Prostate gland (tissue), 2 donors: Measurements from ENCODE around the gene ZNF891. TPM values are rescaled to one million over a fixed set of nuclear protein-coding genes. Genes with fewer than 3 reads are reported as not detected.

Experiments
- DNase-seq: peaks from one replicate; pipeline ENCODE4 v3.0.0-alpha.2; 2019; ENCODE audit warnings: low spot score
- H3K27ac ChIP-seq, 2 donors: fragments of 200-600 bp; sonication (generic); 2 replicates each; pipeline ENCODE4 v1.5.1; 2017 to 2019
- H3K27me3 ChIP-seq: fragments of 200-600 bp; sonication (generic); replicated peaks from 2 replicates; pipeline ENCODE4 v1.5.1; 2019; ENCODE audit not compliant: insufficient read depth
- H3K36me3 ChIP-seq, 2 donors: fragments of 200-600 bp; sonication (generic); 1 replicate in 1 of 2; 2 replicates in 1 of 2; pipeline versions ENCODE4 v1.5.1 to v1.8.1; 2017 to 2019
- H3K4me1 ChIP-seq: fragments of 200-600 bp; sonication (generic); replicated peaks from 2 replicates; pipeline ENCODE4 v1.5.1; 2019
- H3K4me3 ChIP-seq, 2 donors: fragments of 200-600 bp; sonication (generic); 2 replicates each; pipeline ENCODE4 v1.5.1; 2017 to 2019
- H3K9me3 ChIP-seq: fragments of 200-600 bp; sonication (generic); 2 replicates; pipeline ENCODE4 v1.5.1; 2017
- CTCF ChIP-seq, 4 experiments: fragments of 200-600 bp in 2 of 4; fragments of 450-650 bp in 2 of 4; sonication (generic) in 2 of 4; IDR thresholded peaks; 1 replicate in 3 of 4; 2 replicates in 1 of 4; pipeline ENCODE4 v1.5.1; 2016 to 2019; ENCODE audit warnings: antibody characterized with exemption in 4 of 4, mild to moderate bottlenecking in 2 of 4, moderate library complexity in 2 of 4
- POLR2A ChIP-seq: fragments of 450-650 bp; IDR thresholded peaks from one replicate; pipeline ENCODE4 v1.6.1; 2016; ENCODE audit warnings: antibody characterized with exemption, mild to moderate bottlenecking
- POLR2AphosphoS5 ChIP-seq: sonication (generic); formaldehyde crosslinking; IDR thresholded peaks from one replicate; pipeline ENCODE4 v1.6.1; 2017; ENCODE audit warnings: antibody characterized with exemption
- WGBS: methylation state at CpG from one replicate; pipeline ENCODE4 v1.1.5; 2018; 5-methylcytosine and 5-hydroxymethylcytosine counted together
- intact Hi-C: fragments of 100-400 bp; cut with DNase I; formaldehyde crosslinking; loops from one replicate; pipeline ENCODE4 v1.14.2; 2022
- total RNA-seq, 2 donors: library from RNA; depleted of rRNA; stranded (reverse); fragments of >200 nt; gene quantifications; one replicate each; pipeline ENCODE4 v1.1.0, GENCODE V29; 2016

Gene ZNF891
- total RNA-seq = 1 to 10 TPM; 1.9 to 3.0 TPM

GRCh38 chr12:133130038-133130807 lies at the start of gene ZNF891, which contains the start of gene ZNF10:
ZNF891 (minus strand) TSS chr12:133130274; CDS start chr12:133121918, 8,356 bp downstream.
ZNF10 (plus strand) TSS chr12:133130627; CDS start chr12:133144493, 13,866 bp downstream.
- Histone ChIP-seq H3K4me3 (peak within 1 kb of the TSS; percentile 85 to 91), H3K27ac (peak within 1 kb of the TSS; percentile 95 to 96), H3K9me3 (no peaks in the 10 kb centered on the region), H3K4me1 (no peaks in the 10 kb centered on the region), H3K27me3 (no peaks in the 10 kb centered on the region), H3K36me3 (no peaks in the 10 kb centered on the region)
- under 1% methylated on average over 74 of the region's 87 CpGs for WGBS
- intact Hi-C loops = loop anchor here (2.0 to 5.0 kb wide), 4 partner anchors 49 to 143 kb away; partner anchors contain the start of genes ZNF140, ZNF26, ZNF268 and ZNF84
- TF ChIP-seq POLR2A = peak; percentile 87
- TF ChIP-seq CTCF (IDR thresholded peaks at IDR 0.05) = peak in 2 of 4 experiments; percentile 15 to 21
- TF ChIP-seq POLR2AphosphoS5 = peak; percentile 90
- peak; percentile 95 for DNase-seq

GRCh38 chr12:133174901-133175300 lies 44.8 kb upstream of the ZNF891 start:
- Histone ChIP-seq H3K9me3 (no peaks in the 10 kb centered on the region), H3K4me3 (no peak overlapping the region), H3K4me1 (no peaks in the 10 kb centered on the region), H3K36me3 (no peaks in the 10 kb centered on the region), H3K27me3 (no peaks in the 10 kb centered on the region), H3K27ac (no peak overlapping the region)
- intact Hi-C loops = no loop called here
- no peak for TF ChIP-seq CTCF (IDR thresholded peaks at IDR 0.05)
- TF ChIP-seq POLR2A = no peak
- no peak for TF ChIP-seq POLR2AphosphoS5
- WGBS = 87% methylated on average over 1 of the region's 1 CpG
- DNase-seq = no peak

GRCh38 chr12:133172491-133172890 lies 42.4 kb upstream of the ZNF891 start:
- H3K4me1 ChIP-seq = no peaks in the 10 kb centered on the region
- H3K9me3 ChIP-seq = no peaks in the 10 kb centered on the region
- WGBS = 88% methylated on average over 1 of the region's 1 CpG
- no peaks in the 10 kb centered on the region for H3K27me3 ChIP-seq
- DNase-seq = no peak
- H3K36me3 ChIP-seq = no peaks in the 10 kb centered on the region
- no peak overlapping the region for H3K27ac ChIP-seq
- TF ChIP-seq POLR2A (no peak), CTCF (IDR thresholded peaks at IDR 0.05) (no peak), POLR2AphosphoS5 (no peak)
- intact Hi-C loops = no loop called here
- H3K4me3 ChIP-seq = no peak overlapping the region

- H3K4me1 ChIP-seq = no peaks in the 10 kb centered on the region
- 87% methylated on average over 3 of the region's 3 CpGs for WGBS
- no peaks in the 10 kb centered on the region for H3K36me3 ChIP-seq
- no peak overlapping the region for H3K27ac ChIP-seq
- no peak for DNase-seq
- H3K4me3 ChIP-seq = no peak overlapping the region
- TF ChIP-seq CTCF (IDR thresholded peaks at IDR 0.05) (no peak), POLR2AphosphoS5 (no peak), POLR2A (no peak)
- intact Hi-C loops = no loop called here
- H3K27me3 ChIP-seq = no peaks in the 10 kb centered on the region
- H3K9me3 ChIP-seq = no peaks in the 10 kb centered on the region
These were observed 35.7 kb upstream of the ZNF891 start for GRCh38 chr12:133165776-133166175.
